Endothelial cell of umbilical vein (primary cell): Measurements from ENCODE around the gene SFPQ. TPM values are rescaled to one million over a fixed set of nuclear protein-coding genes. Genes with fewer than 3 reads are reported as not detected.
"Not testable (repeated sequence)": the region's sequence is repeated elsewhere in the genome, so short reads cannot be mapped to it uniquely, and the experiment has no call there.

Source experiments
- BruUV-seq: library from RNA; stranded (reverse); fragments of 400-500 nt; replicated peaks from 2 replicates; lab custom pipeline; 2021; lab: Mats Ljungman, UMichigan
- CTCF ChIA-PET: fragments of 300-600, 350-600 bp; sonication (Branson Sonifier 250); formaldehyde crosslinking; loops from one replicate; lab custom pipeline; 2021; ENCODE audit warnings: antibody characterized with exemption, inconsistent platforms; lab: Charles Lee
- POLR2A ChIA-PET: fragments of 300-600, 350-600 bp; sonication (Branson Sonifier 250); formaldehyde crosslinking; loops from one replicate; lab custom pipeline; 2021; ENCODE audit warnings: antibody characterized with exemption, inconsistent platforms; lab: Charles Lee
- DNase-seq: peaks from one replicate; pipeline ENCODE4 v3.0.0-alpha.2; 2011; ENCODE audit warnings: low read depth, low spot score
- FAIRE-seq: peaks from 2 replicates; lab custom pipeline; 2011; peaks lifted over from hg19 to GRCh38; lab: Jason Lieb, UNC
- H2AFZ ChIP-seq: 2 replicates; pipeline ENCODE4 v1.6.0; 2012; ENCODE audit warnings: low read depth, low read length, control low read depth, inconsistent platforms
- H3K27ac ChIP-seq: 2 replicates; pipeline ENCODE4 v1.5.1; 2011; ENCODE audit warnings: low read depth, mild to moderate bottlenecking, control low read depth, low read length, moderate library complexity; ENCODE audit not compliant: insufficient read depth
- H3K27me3 ChIP-seq, 2 experiments: 2 replicates each; pipeline versions ENCODE4 v1.6.0 to v1.6.1; 2011; ENCODE audit warnings: low read length in 2 of 2, mixed read lengths in 1 of 2; ENCODE audit not compliant: control insufficient read depth in 2 of 2, insufficient read depth in 2 of 2
- H3K36me3 ChIP-seq, 2 experiments: 2 replicates in 1 of 2; 3 replicates in 1 of 2; pipeline ENCODE4 v1.5.1; 2011; ENCODE audit warnings: low read length in 2 of 2, mild to moderate bottlenecking in 1 of 2, moderate library complexity in 1 of 2; ENCODE audit not compliant: control insufficient read depth in 2 of 2, insufficient read depth in 2 of 2; ENCODE audit errors: extremely low read depth in 1 of 2
- H3K4me1 ChIP-seq: 3 replicates; pipeline ENCODE4 v1.5.1; 2011; ENCODE audit warnings: mild to moderate bottlenecking, low read length; ENCODE audit not compliant: control insufficient read depth, insufficient read depth; ENCODE audit errors: extremely low read depth
- H3K4me2 ChIP-seq: 2 replicates; pipeline ENCODE4 v1.6.1; 2011; ENCODE audit warnings: low read length, control low read depth, mixed read lengths; ENCODE audit not compliant: insufficient read depth
- H3K4me3 ChIP-seq, 3 experiments: fragments of 200-600 bp in 1 of 3; sonication (generic), shearing (Covaris generic) in 1 of 3; replicated peaks in 1 of 3; 2 replicates each; pipeline ENCODE4 v1.5.1; 2011 to 2016; ENCODE audit warnings: control low read depth in 3 of 3, low read length in 3 of 3, mild to moderate bottlenecking in 2 of 3, inconsistent platforms in 1 of 3, low read depth in 1 of 3, moderate library complexity in 1 of 3; ENCODE audit not compliant: insufficient read depth in 1 of 3
- H3K79me2 ChIP-seq: 2 replicates; pipeline ENCODE4 v1.6.0; 2012; ENCODE audit warnings: low read length, inconsistent platforms; ENCODE audit not compliant: control insufficient read depth, insufficient read depth
- H3K9ac ChIP-seq: replicated peaks from 2 replicates; pipeline ENCODE3; 2011; ENCODE audit warnings: low read length, control low read depth; ENCODE audit not compliant: insufficient read depth; ENCODE audit errors: extremely low read depth
- H3K9me1 ChIP-seq: replicated peaks from 3 replicates; pipeline ENCODE4 v1.6.0; 2011; ENCODE audit warnings: mild to moderate bottlenecking, low read length; ENCODE audit not compliant: control insufficient read depth, insufficient read depth; ENCODE audit errors: extremely low read depth
- H3K9me3 ChIP-seq: replicated peaks from 2 replicates; pipeline ENCODE4 v1.5.1; 2012; ENCODE audit warnings: low read length, inconsistent platforms; ENCODE audit not compliant: control insufficient read depth, insufficient read depth
- H4K20me1 ChIP-seq: replicated peaks from 2 replicates; pipeline ENCODE3; 2011; ENCODE audit warnings: mild to moderate bottlenecking, low read length; ENCODE audit not compliant: control insufficient read depth, insufficient read depth; ENCODE audit errors: extremely low read depth
- GATA2 ChIP-seq: IDR thresholded peaks from 2 replicates; pipeline ENCODE4 v1.7.0; 2011; ENCODE audit warnings: low read depth, mild to moderate bottlenecking, moderate library complexity, mixed read lengths, low read length; ENCODE audit not compliant: insufficient read length, insufficient read depth
- JUN ChIP-seq: IDR thresholded peaks from 2 replicates; pipeline ENCODE4 v1.6.1; 2011; ENCODE audit warnings: borderline replicate concordance, low read depth; ENCODE audit not compliant: insufficient read length, insufficient read depth
- MYC ChIP-seq: IDR thresholded peaks from one replicate; pipeline ENCODE4 v1.6.1; 2011; ENCODE audit warnings: mild to moderate bottlenecking, low read depth, low read length
- POLR2A ChIP-seq: IDR thresholded peaks from 2 replicates; pipeline ENCODE4 v1.6.1; 2012; ENCODE audit warnings: low read depth, mild to moderate bottlenecking, control low read depth, low read length
- dilution Hi-C: fragments of 300-500 bp; cut with MboI; formaldehyde crosslinking; loops from one replicate; pipeline ENCODE4 v1.15.0; 2019; ENCODE audit warnings: low sequenced_read_pairs; ENCODE audit not compliant: extremely low pct_ligation_motif_present
- intact Hi-C: fragments of 100-400 bp; cut with micrococcal nuclease; formaldehyde crosslinking; loops from one replicate; pipeline ENCODE4 v1.10.0; 2022
- polyA plus RNA-seq, 4 experiments: library from polyadenylated mRNA; depleted of rRNA in 3 of 4; stranded (reverse) in 3 of 4; unstranded in 1 of 4; fragments of >200 nt; gene quantifications; 2 replicates each; pipeline versions ENCODE4 v1.2.1 to v1.2.3, GENCODE V29; 2011 to 2012; ENCODE audit warnings: missing spikeins in 1 of 4
- total RNA-seq: library from RNA; stranded (reverse); gene quantifications from 2 replicates; pipeline ENCODE4 v1.2.3, GENCODE V29; 2021

Gene SFPQ
- total and polyA plus RNA-seq, 2 donors (not counting 3 experiments of a cell fraction or from before 2014, with no cell fraction given), result 100 to 415 TPM

DNA sequence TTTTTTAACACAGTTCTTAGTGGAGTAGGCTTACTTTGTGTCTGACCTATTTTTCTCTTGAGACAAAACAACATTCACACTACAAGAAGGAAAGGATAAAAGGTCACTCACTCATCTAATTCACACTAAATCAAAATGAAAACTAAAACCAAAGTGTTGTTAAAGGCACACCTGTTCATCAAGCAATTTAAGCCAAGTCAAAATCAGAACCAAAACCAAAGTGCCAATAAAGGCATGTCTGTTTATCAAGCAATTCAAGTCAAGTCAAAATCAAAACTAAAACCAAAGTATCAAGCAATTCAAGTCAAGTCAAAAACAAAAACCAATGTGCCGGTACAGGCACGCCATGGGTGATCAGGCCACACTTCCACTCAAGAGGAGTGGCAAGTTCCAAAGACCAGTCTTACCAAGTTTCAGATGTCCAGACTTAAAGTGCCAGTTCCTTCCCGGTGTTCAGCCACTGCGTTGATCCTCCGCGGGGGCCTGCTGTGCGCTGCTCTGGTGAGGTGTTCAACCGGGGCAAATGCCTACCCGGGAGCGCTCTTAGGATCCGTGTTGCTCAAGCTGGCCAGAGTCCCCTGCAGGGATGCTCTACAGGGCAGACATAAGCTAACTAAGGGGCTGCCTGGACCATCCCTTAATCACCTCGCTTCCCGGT lies 46.9 kb downstream of the SFPQ start:
- H2AFZ ChIP-seq, intact Hi-C loops, H3K27ac ChIP-seq, H3K9ac ChIP-seq, dilution Hi-C loops, H3K9me3 ChIP-seq, H3K4me3 ChIP-seq, H3K9me1 ChIP-seq, H3K36me3 ChIP-seq, FAIRE-seq, H3K27me3 ChIP-seq, H3K4me2 ChIP-seq, H3K4me1 ChIP-seq, H3K79me2 ChIP-seq, POLR2A ChIA-PET, DNase-seq, H4K20me1 ChIP-seq, CTCF ChIA-PET, BruUV-seq: not testable (repeated sequence)

DNA sequence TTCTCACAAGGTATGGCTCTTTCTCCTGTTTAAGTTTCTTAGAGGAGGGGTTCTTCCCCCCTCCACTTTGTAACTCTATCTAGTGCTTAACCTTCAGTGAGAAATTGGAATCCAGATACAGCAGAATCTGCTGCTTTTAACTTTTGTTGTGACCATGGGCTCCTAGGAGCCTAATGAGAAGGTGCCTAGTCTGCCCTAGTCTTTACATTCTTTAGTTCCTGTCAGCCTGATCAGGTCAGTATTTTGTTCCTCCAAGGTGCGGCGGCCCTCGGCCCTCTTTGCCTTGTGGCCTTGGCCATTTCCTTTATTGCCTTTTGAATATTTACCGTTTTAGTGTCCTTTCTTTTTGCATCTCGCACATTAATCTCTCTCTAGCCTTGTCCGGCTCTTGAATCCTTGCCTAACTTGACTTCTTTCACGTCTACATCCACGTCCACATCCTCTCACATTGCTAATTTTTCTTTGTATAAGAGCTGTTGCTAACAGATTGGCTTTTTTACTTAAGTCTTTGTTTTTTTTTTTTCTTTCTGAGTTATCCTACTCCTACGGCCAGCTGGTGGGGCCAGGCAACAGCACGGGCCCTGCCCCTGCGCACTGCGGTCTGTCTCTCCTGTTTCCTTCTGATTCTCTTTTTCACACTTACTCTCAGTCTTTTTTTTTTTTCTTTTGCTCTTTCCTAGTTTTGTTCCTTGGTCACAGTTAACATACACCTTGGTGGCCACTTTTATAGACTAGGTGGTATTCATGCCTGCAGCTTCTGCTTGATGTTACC lies 49.0 kb downstream of the SFPQ start:
- no peak overlapping the region for H2AFZ ChIP-seq
- CTCF ChIA-PET, result interaction anchor here (0.7 to 1.3 kb wide), 2 partner anchors 13 kb away, joined by 4 to 5 read pairs; no protein-coding TSS in a partner anchor
- DNase-seq (no peak), FAIRE-seq (no peak)
- no peaks in the 10 kb centered on the region for H3K9me3 ChIP-seq
- no peak overlapping the region for H3K27ac ChIP-seq
- H3K4me1 ChIP-seq, result no peaks in the 10 kb centered on the region
- no peak overlapping the region for H3K9ac ChIP-seq
- dilution Hi-C loops (no loop called here), intact Hi-C loops (no loop called here)
- no TSS peak for BruUV-seq
- no peaks in the 10 kb centered on the region for H3K79me2 ChIP-seq
- TF ChIP-seq GATA2 (no peak), POLR2A (no peak), MYC (no peak), JUN (no peak)
- POLR2A ChIA-PET, result no interaction called here
- no peaks in the 10 kb centered on the region for H3K36me3 ChIP-seq
- no peaks in the 10 kb centered on the region for H3K9me1 ChIP-seq
- H3K4me3 ChIP-seq, result no peak overlapping the region
- H3K27me3 ChIP-seq, result no peaks in the 10 kb centered on the region
- no peak overlapping the region for H3K4me2 ChIP-seq
- no peaks in the 10 kb centered on the region for H4K20me1 ChIP-seq

DNA sequence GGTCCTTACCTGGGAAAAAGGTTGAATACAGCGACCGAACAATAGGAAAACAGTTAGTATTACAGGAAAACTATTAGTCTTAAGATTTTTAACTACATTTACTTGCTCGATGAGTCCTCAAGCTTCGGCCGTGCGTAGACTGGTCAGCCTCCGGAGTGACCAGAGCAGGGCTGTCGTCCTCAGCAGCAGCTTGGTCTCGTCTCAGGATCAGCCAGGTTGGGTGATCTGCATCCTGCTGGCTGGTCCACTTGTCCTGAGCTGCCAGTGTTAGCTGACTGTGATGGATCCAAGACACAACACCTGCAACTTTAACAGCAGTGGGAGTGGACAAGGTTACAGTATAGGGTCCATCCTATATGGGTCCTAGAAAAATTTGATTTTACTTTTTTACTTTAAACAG lies 50.2 kb downstream of the SFPQ start:
- H3K9me1 ChIP-seq, H4K20me1 ChIP-seq, H3K9ac ChIP-seq, H3K9me3 ChIP-seq, H2AFZ ChIP-seq, H3K79me2 ChIP-seq, DNase-seq, POLR2A ChIA-PET, BruUV-seq, H3K4me2 ChIP-seq, intact Hi-C loops, FAIRE-seq, H3K27ac ChIP-seq, H3K27me3 ChIP-seq, dilution Hi-C loops, H3K4me1 ChIP-seq, H3K4me3 ChIP-seq, H3K36me3 ChIP-seq: not testable (repeated sequence)
- CTCF ChIA-PET, result interaction anchor here (0.8 to 1.9 kb wide), 2 partner anchors 10 to 15 kb away, joined by 3 to 6 read pairs; no protein-coding TSS in a partner anchor
